ENCODE measurements around the gene LIF. TPM values are rescaled to one million over a fixed set of nuclear protein-coding genes. Genes with fewer than 3 reads are reported as not detected.
A peak's percentile ranks its signal among the peaks of the same experiment; 100 is the strongest.
"Not testable (repeated sequence)": the region's sequence is repeated elsewhere in the genome, so short reads cannot be mapped to it uniquely, and the experiment has no call there.

LIF gene
- total RNA-seq, 2 donors from 2014 or later = 9.5 to 12.5 TPM

- TF ChIP-seq, protein P1, sequence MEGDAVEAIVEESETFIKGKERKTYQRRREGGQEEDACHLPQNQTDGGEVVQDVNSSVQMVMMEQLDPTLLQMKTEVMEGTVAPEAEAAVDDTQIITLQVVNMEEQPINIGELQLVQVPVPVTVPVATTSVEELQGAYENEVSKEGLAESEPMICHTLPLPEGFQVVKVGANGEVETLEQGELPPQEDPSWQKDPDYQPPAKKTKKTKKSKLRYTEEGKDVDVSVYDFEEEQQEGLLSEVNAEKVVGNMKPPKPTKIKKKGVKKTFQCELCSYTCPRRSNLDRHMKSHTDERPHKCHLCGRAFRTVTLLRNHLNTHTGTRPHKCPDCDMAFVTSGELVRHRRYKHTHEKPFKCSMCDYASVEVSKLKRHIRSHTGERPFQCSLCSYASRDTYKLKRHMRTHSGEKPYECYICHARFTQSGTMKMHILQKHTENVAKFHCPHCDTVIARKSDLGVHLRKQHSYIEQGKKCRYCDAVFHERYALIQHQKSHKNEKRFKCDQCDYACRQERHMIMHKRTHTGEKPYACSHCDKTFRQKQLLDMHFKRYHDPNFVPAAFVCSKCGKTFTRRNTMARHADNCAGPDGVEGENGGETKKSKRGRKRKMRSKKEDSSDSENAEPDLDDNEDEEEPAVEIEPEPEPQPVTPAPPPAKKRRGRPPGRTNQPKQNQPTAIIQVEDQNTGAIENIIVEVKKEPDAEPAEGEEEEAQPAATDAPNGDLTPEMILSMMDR (IDR thresholded peaks at IDR 0.05) = no peak
- intact Hi-C loops (cut with DNase I) = no loop called here
- Histone ChIP-seq H3K4me3 (no peak overlapping the region), H3K36me3 (no peaks in the 10 kb centered on the region), H3K27ac (no peak overlapping the region), H3K9ac (ENCODE audit: low read depth in 2 of 2, low read length in 2 of 2) (no peak overlapping the region), H3K27me3 (no peaks in the 10 kb centered on the region), H3K4me1 (no peaks in the 10 kb centered on the region), H3K9me3 (no peaks in the 10 kb centered on the region)
- DNase-seq = no peak
These were observed 28.6 kb downstream of the LIF start for GRCh38 chr22:30217698-30218560.

DNA sequence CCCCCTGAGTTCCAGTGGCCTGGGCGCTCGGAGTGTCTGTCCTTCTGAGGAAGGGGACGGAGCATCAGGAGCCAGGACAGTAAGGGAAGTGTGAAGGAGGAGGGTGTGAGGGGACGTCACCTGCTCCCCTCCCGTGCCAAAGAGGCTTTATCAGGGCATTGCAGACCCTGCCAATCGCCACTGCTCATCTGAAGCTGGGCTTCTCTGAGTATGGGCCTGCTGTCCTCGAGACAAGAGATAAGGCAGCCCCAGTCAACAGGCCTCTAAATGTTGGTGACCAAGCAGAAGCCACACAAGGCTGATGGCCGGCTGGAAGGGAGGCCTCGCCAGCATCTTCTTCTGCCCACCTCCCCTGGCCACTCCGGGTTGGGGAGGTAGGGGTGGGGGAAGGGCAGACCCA lies 29.8 kb downstream of the LIF start:
- Histone ChIP-seq H3K4me1 (no peaks in the 10 kb centered on the region), H3K9ac (ENCODE audit: low read depth in 2 of 2, low read length in 2 of 2) (no peak overlapping the region), H3K9me3 (no peaks in the 10 kb centered on the region), H3K27me3 (no peaks in the 10 kb centered on the region), H3K27ac (no peak overlapping the region), H3K4me3 (no peak overlapping the region), H3K36me3 (no peaks in the 10 kb centered on the region)
- TF ChIP-seq, protein P1 (IDR thresholded peaks at IDR 0.05) = no peak
- no peak for DNase-seq
- intact Hi-C loops (cut with DNase I) = no loop called here

DNA sequence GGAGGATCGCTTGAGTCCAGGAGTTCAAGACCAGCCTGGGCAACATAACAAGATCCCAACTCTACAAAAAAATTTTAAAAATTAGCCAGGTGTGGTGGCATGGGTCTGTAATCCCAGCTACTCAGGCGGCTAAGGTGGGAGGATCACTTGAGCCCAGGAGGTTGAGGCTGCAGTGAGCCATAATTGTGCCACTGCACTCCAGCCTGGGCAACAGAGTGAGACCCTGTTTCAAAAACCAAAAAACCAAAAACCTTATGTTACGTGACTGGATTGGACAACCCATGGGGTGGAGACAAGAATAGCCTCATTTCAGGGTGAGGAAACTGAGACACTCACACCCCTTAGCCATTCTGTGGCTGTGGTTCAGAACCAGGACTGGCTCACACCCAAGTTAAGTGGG lies 30.3 kb downstream of the LIF start:
- H3K4me3 ChIP-seq; H3K9ac ChIP-seq (ENCODE audit: low read depth in 2 of 2, low read length in 2 of 2); H3K27me3 ChIP-seq; H3K9me3 ChIP-seq; intact Hi-C loops (cut with DNase I); DNase-seq; H3K4me1 ChIP-seq; H3K27ac ChIP-seq; H3K36me3 ChIP-seq: not testable (repeated sequence)

DNA sequence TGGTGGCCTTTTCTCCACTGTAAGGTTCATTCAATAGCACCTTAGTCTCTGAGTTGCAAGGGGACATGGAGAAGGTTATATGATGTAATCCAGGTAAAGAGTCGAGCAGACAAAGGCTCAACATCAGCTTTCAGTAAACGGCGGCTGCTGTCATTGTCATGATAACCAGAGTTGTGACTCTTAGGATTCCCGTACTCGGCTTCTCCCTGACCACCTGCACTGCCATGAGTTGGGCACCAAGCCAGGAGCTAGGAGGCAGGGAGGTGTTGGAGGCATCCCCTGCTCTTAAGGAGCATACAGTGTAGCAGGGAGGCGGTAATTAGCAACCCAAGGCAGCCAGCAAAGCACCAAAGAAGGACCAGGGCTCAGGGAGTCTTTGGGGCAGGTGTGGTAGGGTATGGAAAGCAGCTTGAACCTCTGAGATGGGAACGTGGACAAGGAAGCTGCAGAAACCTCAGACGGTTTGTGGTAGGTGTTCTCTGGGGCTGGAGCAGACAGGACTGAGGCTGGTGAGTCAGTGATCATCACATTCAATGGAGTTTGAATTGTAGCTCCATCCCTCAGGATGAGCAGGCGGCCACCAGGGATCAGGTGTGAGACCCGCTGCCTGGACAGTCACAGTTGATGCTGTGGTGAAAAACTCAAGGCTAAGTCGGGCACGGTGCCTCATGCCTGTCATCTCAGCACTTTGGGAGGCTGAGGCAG lies 31.7 kb downstream of the LIF start:
- TF ChIP-seq, protein P1 (IDR thresholded peaks at IDR 0.05) = no peak
- H3K9ac ChIP-seq (ENCODE audit: low read depth in 2 of 2, low read length in 2 of 2) = no peak overlapping the region
- no peaks in the 10 kb centered on the region for H3K9me3 ChIP-seq
- H3K36me3 ChIP-seq = no peaks in the 10 kb centered on the region
- no peaks in the 10 kb centered on the region for H3K27me3 ChIP-seq
- no peak for DNase-seq
- H3K4me3 ChIP-seq = no peak overlapping the region
- no peaks in the 10 kb centered on the region for H3K4me1 ChIP-seq
- H3K27ac ChIP-seq = no peak overlapping the region
- intact Hi-C loops (cut with DNase I) = no loop called here

DNA sequence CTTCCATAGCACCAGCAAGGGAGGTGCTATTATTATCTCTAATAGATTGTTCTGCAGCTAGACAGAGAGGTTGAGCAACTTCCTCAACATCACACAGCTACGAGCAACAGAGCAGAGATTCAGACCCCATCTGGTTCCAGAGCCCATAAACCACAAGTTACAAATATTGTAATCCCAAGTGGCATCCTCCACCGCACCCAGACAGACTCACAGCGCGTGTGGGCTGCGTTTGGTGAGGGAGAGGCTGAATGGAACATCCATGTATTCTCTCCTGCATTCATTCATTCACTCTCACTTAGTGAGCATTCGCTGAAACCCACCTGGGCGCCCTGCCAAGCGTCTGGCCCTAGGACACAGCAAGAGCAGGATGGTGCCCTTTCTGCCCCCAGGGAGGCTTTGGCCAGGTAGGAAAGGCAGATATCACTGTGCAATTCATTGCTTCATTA lies 33.5 kb downstream of the LIF start:
- no peak overlapping the region for H3K9ac ChIP-seq (ENCODE audit: low read depth in 2 of 2, low read length in 2 of 2)
- no peak overlapping the region for H3K4me3 ChIP-seq
- H3K27me3 ChIP-seq = no peaks in the 10 kb centered on the region
- H3K27ac ChIP-seq = peak overlapping the region; percentile 12
- TF ChIP-seq, protein P1 (IDR thresholded peaks at IDR 0.05) = no peak
- DNase-seq = no peak
- no peaks in the 10 kb centered on the region for H3K4me1 ChIP-seq
- no peaks in the 10 kb centered on the region for H3K36me3 ChIP-seq
- intact Hi-C loops (cut with DNase I) = no loop called here
- no peaks in the 10 kb centered on the region for H3K9me3 ChIP-seq
